PC-9 (cell line): ENCODE measurements around the gene GANC. TPM values are rescaled to one million over a fixed set of nuclear protein-coding genes. Genes with fewer than 3 reads are reported as not detected.

Source experiments
- BruUV-seq: library from RNA; stranded (reverse); fragments of 400-500 nt; replicated peaks from 2 replicates; lab custom pipeline; 2021; lab: Mats Ljungman, UMichigan
- CTCF ChIA-PET: fragments of 300-600 bp; sonication (Branson Sonifier 250); formaldehyde crosslinking; loops from one replicate; lab custom pipeline; 2022; ENCODE audit warnings: antibody characterized with exemption; lab: Charles Lee
- POLR2A ChIA-PET: fragments of 300-600 bp; sonication (Branson Sonifier 250); formaldehyde crosslinking; loops from one replicate; lab custom pipeline; 2022; ENCODE audit warnings: antibody characterized with exemption; ENCODE audit not compliant: unreplicated experiment; lab: Charles Lee
- DNase-seq, 2 experiments: peaks; one replicate each; pipeline versions ENCODE4 v3.0.0 to v3.0.0-alpha.2; 2015 to 2022; ENCODE audit warnings: mixed read lengths in 1 of 2
- H2AFZ ChIP-seq: fragments of 200-600 bp; sonication (generic); 2 replicates; pipeline ENCODE4 v1.8.1; 2017; ENCODE audit warnings: antibody characterized with exemption
- H3F3A ChIP-seq: fragments of 200-600 bp; sonication (generic); 2 replicates; pipeline ENCODE4 v1.8.1; 2017; ENCODE audit warnings: antibody characterized with exemption, mild to moderate bottlenecking, low read depth; ENCODE audit not compliant: insufficient read depth
- H3K27ac ChIP-seq: fragments of 200-600 bp; sonication (generic); 2 replicates; pipeline ENCODE4 v1.6.1; 2016; ENCODE audit warnings: mixed run types
- H3K27me3 ChIP-seq: fragments of 200-600 bp; sonication (generic); 2 replicates; pipeline ENCODE4 v1.6.1; 2016; ENCODE audit warnings: low read depth, mixed run types; ENCODE audit not compliant: insufficient read depth
- H3K36me3 ChIP-seq: fragments of 200-600 bp; sonication (generic); 2 replicates; pipeline ENCODE4 v1.6.1; 2016; ENCODE audit warnings: low read depth, mixed run types
- H3K4me1 ChIP-seq: fragments of 200-600 bp; sonication (generic); replicated peaks from 2 replicates; pipeline ENCODE4 v1.6.1; 2016; ENCODE audit warnings: mixed run types; ENCODE audit not compliant: insufficient read depth
- H3K4me2 ChIP-seq: fragments of 200-600 bp; sonication (generic); 2 replicates; pipeline ENCODE4 v1.6.1; 2017; ENCODE audit warnings: mixed run types
- H3K4me3 ChIP-seq: fragments of 200-600 bp; sonication (generic); 2 replicates; pipeline ENCODE4 v1.6.1; 2016; ENCODE audit warnings: mixed run types
- H3K79me2 ChIP-seq: fragments of 200-600 bp; sonication (generic); 2 replicates; pipeline ENCODE4 v1.6.1; 2017; ENCODE audit warnings: low read depth, mixed run types
- H3K9me2 ChIP-seq: fragments of 200-600 bp; sonication (generic); 2 replicates; pipeline ENCODE4 v1.8.1; 2017; ENCODE audit warnings: mild to moderate bottlenecking; ENCODE audit not compliant: insufficient read depth
- H3K9me3 ChIP-seq: fragments of 200-600 bp; sonication (generic); 2 replicates; pipeline ENCODE4 v1.8.1; 2016; ENCODE audit warnings: low read depth; ENCODE audit not compliant: insufficient read depth
- H4K20me1 ChIP-seq: fragments of 200-600 bp; sonication (generic); 2 replicates; pipeline ENCODE4 v1.8.1; 2017; ENCODE audit not compliant: insufficient read depth
- EZH2 ChIP-seq: fragments of 200-600 bp; sonication (generic); IDR thresholded peaks from 2 replicates; pipeline ENCODE4 v1.8.0; 2017; ENCODE audit warnings: antibody characterized with exemption, low read depth
- intact Hi-C: fragments of 100-400 bp; cut with micrococcal nuclease; formaldehyde crosslinking; loops from one replicate; pipeline ENCODE4 v1.10.0; 2022; ENCODE audit not compliant: unreplicated experiment
- total RNA-seq: library from RNA; stranded (reverse); gene quantifications from 2 replicates; pipeline ENCODE4 v1.2.3, GENCODE V29; 2021
- TF ChIP-seq, protein P1 (sequence below): fragments of 200-600 bp; sonication (generic); conservative IDR thresholded peaks from 2 replicates; pipeline ENCODE4 v1.6.1; 2017; ENCODE audit warnings: mixed run types, antibody characterized with exemption, mild to moderate bottlenecking, moderate library complexity

Gene GANC
- total RNA-seq, 1 experiment from 2014 or later, result 16.3 TPM

DNA sequence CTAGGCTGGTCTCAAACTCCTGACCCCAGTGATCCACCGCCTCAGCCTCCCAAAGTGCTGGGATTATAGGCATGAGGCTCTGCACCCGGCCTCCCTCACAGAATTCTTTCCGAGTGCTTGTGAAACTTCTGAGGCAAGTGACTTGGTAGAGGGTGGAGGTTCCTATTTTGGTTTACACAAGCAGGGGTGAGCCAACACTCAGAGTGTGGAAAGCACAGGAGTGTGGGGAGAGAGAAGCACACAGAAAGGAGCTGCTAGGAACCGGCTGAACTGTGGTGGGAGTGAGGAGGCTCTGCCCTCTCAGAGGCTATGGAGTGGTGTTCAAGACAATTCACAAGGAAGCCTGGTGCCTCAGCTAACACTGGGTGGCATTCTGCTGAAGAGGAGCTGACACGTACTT, 94.0 kb downstream of the GANC start:
- H3K36me3 ChIP-seq, result no peaks in the 10 kb centered on the region
- no peak overlapping the region for H2AFZ ChIP-seq
- TF ChIP-seq EZH2, result no peak
- TF ChIP-seq, protein P1, sequence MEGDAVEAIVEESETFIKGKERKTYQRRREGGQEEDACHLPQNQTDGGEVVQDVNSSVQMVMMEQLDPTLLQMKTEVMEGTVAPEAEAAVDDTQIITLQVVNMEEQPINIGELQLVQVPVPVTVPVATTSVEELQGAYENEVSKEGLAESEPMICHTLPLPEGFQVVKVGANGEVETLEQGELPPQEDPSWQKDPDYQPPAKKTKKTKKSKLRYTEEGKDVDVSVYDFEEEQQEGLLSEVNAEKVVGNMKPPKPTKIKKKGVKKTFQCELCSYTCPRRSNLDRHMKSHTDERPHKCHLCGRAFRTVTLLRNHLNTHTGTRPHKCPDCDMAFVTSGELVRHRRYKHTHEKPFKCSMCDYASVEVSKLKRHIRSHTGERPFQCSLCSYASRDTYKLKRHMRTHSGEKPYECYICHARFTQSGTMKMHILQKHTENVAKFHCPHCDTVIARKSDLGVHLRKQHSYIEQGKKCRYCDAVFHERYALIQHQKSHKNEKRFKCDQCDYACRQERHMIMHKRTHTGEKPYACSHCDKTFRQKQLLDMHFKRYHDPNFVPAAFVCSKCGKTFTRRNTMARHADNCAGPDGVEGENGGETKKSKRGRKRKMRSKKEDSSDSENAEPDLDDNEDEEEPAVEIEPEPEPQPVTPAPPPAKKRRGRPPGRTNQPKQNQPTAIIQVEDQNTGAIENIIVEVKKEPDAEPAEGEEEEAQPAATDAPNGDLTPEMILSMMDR, result no peak
- H3K4me3 ChIP-seq, result no peak overlapping the region
- H3K27ac ChIP-seq, result no peak overlapping the region
- no peaks in the 10 kb centered on the region for H3K4me1 ChIP-seq
- H3K4me2 ChIP-seq, result no peak overlapping the region
- no peaks in the 10 kb centered on the region for H4K20me1 ChIP-seq
- no peak for DNase-seq
- H3K9me3 ChIP-seq, result no peaks in the 10 kb centered on the region
- intact Hi-C loops, result no loop called here
- H3K9me2 ChIP-seq, result no peaks in the 10 kb centered on the region
- no peaks in the 10 kb centered on the region for H3K79me2 ChIP-seq
- no peaks in the 10 kb centered on the region for H3F3A ChIP-seq
- BruUV-seq, result no TSS peak
- no peaks in the 10 kb centered on the region for H3K27me3 ChIP-seq
- POLR2A ChIA-PET, result no interaction called here
- CTCF ChIA-PET, result no interaction called here

DNA sequence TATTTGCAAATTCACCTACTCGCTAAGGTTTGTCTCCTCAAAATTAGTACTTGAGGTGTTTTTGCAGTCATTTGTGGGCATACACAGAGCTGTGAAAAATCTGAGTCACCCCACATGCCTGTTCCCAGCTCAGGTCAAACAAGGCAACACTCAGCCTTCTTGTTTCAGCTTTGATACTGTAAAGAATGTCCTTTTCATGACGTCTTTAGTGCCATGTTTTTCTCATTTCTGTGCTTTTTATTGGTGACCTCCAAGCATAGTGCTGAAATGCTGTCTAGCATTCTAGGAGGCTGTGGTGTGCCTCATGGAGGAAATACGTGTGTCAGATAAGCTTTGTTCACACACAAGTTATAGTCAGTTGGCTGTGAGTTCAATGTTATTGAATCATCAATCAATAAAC, 95.1 kb downstream of the GANC start:
- TF ChIP-seq, protein P1, result no peak
- no peak for TF ChIP-seq EZH2
- Histone ChIP-seq H4K20me1 (no peaks in the 10 kb centered on the region), H3K4me2 (no peak overlapping the region), H3K79me2 (no peaks in the 10 kb centered on the region), H3K9me2 (no peaks in the 10 kb centered on the region), H3K27me3 (no peaks in the 10 kb centered on the region), H2AFZ (no peak overlapping the region), H3K36me3 (no peaks in the 10 kb centered on the region), H3K4me1 (no peaks in the 10 kb centered on the region), H3K9me3 (no peaks in the 10 kb centered on the region), H3K4me3 (no peak overlapping the region), H3F3A (no peaks in the 10 kb centered on the region), H3K27ac (no peak overlapping the region)
- DNase-seq, result no peak
- intact Hi-C loops, result no loop called here
- no TSS peak for BruUV-seq
- POLR2A ChIA-PET, result no interaction called here
- CTCF ChIA-PET, result no interaction called here

DNA sequence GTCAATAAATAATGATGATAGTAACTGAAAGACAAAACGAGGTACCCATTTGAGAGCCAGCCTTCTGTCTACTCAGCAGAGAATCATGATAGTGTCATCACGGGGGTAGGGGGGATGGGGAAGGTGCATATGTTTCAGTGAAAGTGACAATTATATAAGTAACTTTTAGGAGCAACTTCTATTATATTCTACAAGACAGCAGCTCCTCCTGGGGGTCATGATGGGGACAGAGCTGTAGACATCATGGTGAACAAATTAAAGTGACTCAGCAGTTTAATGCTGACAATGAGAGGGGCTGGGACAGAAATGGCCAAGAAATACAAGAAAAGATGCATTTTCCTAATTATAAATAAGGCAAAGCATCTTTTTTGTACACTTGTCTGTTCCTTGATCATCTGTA, 98.1 kb downstream of the GANC start:
- CTCF ChIA-PET, result no interaction called here
- Histone ChIP-seq H3K27ac (no peak overlapping the region), H3K4me2 (no peak overlapping the region), H3K27me3 (no peaks in the 10 kb centered on the region), H2AFZ (no peak overlapping the region), H4K20me1 (no peaks in the 10 kb centered on the region), H3K36me3 (no peaks in the 10 kb centered on the region), H3K9me2 (no peaks in the 10 kb centered on the region), H3K79me2 (no peaks in the 10 kb centered on the region), H3F3A (no peaks in the 10 kb centered on the region), H3K9me3 (no peaks in the 10 kb centered on the region), H3K4me1 (no peaks in the 10 kb centered on the region), H3K4me3 (no peak overlapping the region)
- no peak for DNase-seq
- no TSS peak for BruUV-seq
- POLR2A ChIA-PET, result no interaction called here
- TF ChIP-seq, protein P1, result peak; percentile 37
- no peak for TF ChIP-seq EZH2
- intact Hi-C loops, result no loop called here
